Mucosa of descending colon (tissue), 3 donors: Measurements from ENCODE around the gene KRTAP2-2. TPM values are rescaled to one million over a fixed set of nuclear protein-coding genes. Genes with fewer than 3 reads are reported as not detected.
"Not testable (repeated sequence)": the region's sequence is repeated elsewhere in the genome, so short reads cannot be mapped to it uniquely, and the experiment has no call there.

Source experiments
- ATAC-seq: fragments of 200-7000 bp; cut with Tn5 transposase; one replicate; pipeline ENCODE4 v1.9.1; 2020; ENCODE audit warnings: mild to moderate bottlenecking, moderate library complexity
- DNase-seq, 3 donors: peaks; one replicate each; pipeline ENCODE4 v3.0.0-alpha.2; 2020
- H3K36me3 ChIP-seq: fragments of 200-600 bp; one replicate; pipeline ENCODE4 v1.8.0; 2021; ENCODE audit warnings: low read depth, mild to moderate bottlenecking
- H3K4me1 ChIP-seq: fragments of 200-600 bp; one replicate; pipeline ENCODE4 v1.8.0; 2021; ENCODE audit warnings: low read depth, mild to moderate bottlenecking
- H3K4me3 ChIP-seq: fragments of 200-600 bp; one replicate; pipeline ENCODE4 v1.8.0; 2021; ENCODE audit warnings: mild to moderate bottlenecking
- H3K9me3 ChIP-seq: fragments of 200-600 bp; one replicate; pipeline ENCODE4 v1.8.0; 2021; ENCODE audit warnings: mild to moderate bottlenecking
- intact Hi-C, 2 donors: fragments of 100-400 bp; cut with DNase I in 1 of 2; cut with micrococcal nuclease in 1 of 2; formaldehyde crosslinking; loops; one replicate each; pipeline versions ENCODE4 v1.11.0 to v1.11.1; 2022; cut with DNase I, micrococcal nuclease
- total RNA-seq, 3 donors: library from RNA; stranded (reverse); fragmentation: NEBNext Ultra II Directional in 2 of 3; extraction: Animal tissue kit (Norgen Biotek cat#: 25700) in 2 of 3; gene quantifications; one replicate each; pipeline versions ENCODE4 v1.2.1 to v1.2.4, GENCODE V29; 2021 to 2023
- TF ChIP-seq, protein P1 (sequence below): fragments of 200-600 bp; IDR thresholded peaks from one replicate; pipeline ENCODE4 v1.8.0; 2022; ENCODE audit warnings: antibody characterized with exemption, mild to moderate bottlenecking
- donor health status: DM: no; HTN: no; CAD: no; lungs with moderate emphysema.
- donor health status: DM: no; HTN: no; CAD: no.
- donor health status: DM: no; HTN: yes; CAD: no.

KRTAP2-2 gene
- total RNA-seq, 3 donors from 2014 or later: not detected

- intact Hi-C loops: no loop called here
- DNase-seq (no peak), ATAC-seq (no peak)
- H3K4me1 ChIP-seq: no peaks in the 10 kb centered on the region
- no peaks in the 10 kb centered on the region for H3K9me3 ChIP-seq
- TF ChIP-seq, protein P1, sequence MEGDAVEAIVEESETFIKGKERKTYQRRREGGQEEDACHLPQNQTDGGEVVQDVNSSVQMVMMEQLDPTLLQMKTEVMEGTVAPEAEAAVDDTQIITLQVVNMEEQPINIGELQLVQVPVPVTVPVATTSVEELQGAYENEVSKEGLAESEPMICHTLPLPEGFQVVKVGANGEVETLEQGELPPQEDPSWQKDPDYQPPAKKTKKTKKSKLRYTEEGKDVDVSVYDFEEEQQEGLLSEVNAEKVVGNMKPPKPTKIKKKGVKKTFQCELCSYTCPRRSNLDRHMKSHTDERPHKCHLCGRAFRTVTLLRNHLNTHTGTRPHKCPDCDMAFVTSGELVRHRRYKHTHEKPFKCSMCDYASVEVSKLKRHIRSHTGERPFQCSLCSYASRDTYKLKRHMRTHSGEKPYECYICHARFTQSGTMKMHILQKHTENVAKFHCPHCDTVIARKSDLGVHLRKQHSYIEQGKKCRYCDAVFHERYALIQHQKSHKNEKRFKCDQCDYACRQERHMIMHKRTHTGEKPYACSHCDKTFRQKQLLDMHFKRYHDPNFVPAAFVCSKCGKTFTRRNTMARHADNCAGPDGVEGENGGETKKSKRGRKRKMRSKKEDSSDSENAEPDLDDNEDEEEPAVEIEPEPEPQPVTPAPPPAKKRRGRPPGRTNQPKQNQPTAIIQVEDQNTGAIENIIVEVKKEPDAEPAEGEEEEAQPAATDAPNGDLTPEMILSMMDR: no peak
- H3K4me3 ChIP-seq: no peak overlapping the region
- no peaks in the 10 kb centered on the region for H3K36me3 ChIP-seq
Measured at GRCh38 chr17:41064301-41064700, 9.3 kb upstream of the KRTAP2-2 start.

DNA sequence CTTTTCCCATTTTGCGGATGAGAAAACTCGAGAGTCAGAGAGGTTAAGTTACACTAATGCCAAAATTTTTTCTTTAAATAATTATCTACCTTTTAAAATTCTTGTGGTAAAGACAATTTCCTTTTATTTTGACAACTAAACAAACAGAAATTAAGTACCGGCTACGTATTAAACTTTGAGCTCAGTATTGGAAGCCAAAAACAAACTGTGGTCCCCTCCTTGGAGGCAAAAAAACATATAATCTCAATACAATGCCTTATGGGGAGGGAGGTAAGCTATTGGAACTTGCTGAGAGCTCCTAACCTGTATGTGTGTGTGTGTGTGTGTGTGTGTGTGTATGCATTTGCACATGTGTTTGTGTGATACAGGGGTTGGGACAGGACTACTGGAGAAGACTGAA, 8.4 kb upstream of the KRTAP2-2 start:
- DNase-seq (no peak), ATAC-seq (no peak)
- H3K36me3 ChIP-seq: no peaks in the 10 kb centered on the region
- H3K4me3 ChIP-seq: no peak overlapping the region
- no peaks in the 10 kb centered on the region for H3K9me3 ChIP-seq
- TF ChIP-seq, protein P1: no peak
- no peaks in the 10 kb centered on the region for H3K4me1 ChIP-seq
- intact Hi-C loops: no loop called here

DNA sequence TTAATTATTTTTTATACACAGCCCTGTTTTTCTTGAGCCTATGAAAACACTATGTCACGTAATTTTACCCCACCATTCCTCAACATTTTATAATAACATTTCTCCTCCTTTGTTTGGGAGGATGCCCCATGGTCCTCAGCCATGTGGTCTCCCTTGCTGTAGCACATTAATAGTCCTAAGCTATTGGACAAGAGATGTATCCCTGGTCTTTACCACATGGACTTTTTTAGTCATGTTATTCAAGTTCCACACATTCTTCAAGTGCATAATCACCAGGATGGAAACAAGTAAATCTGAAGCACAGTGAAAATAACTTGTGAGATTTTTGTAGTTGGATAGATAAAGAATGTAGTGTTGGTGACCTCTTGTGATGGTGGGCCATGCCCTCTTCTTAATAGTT, 6.9 kb upstream of the KRTAP2-2 start:
- no peak for ATAC-seq

GRCh38 chr17:41060052-41060604, 5.1 kb upstream of the KRTAP2-2 start, which contains the start of gene KRTAP2-3:
TSS of gene KRTAP2-3 (minus strand) at chr17:41060114. CDS start at chr17:41060050, 64 bp downstream.
- Histone ChIP-seq H3K4me3 (no peak within 1 kb of the TSS), H3K9me3 (no peaks in the 10 kb centered on the region), H3K36me3 (no peaks in the 10 kb centered on the region), H3K4me1 (no peaks in the 10 kb centered on the region)
- intact Hi-C loops: no loop called here
- ATAC-seq: no peak
- no peak for DNase-seq
- TF ChIP-seq, protein P1: no peak

More for the DNA sequence above, 6.9 kb upstream of the KRTAP2-2 start:
- H3K4me1 ChIP-seq: no peaks in the 10 kb centered on the region
- TF ChIP-seq, protein P1: no peak
- H3K9me3 ChIP-seq: no peaks in the 10 kb centered on the region
- no peak overlapping the region for H3K4me3 ChIP-seq
- intact Hi-C loops: no loop called here
- DNase-seq: no peak
- H3K36me3 ChIP-seq: no peaks in the 10 kb centered on the region

GRCh38 chr17:41059276-41060051, 4.4 kb upstream of the KRTAP2-2 start:
- intact Hi-C loops, H3K9me3 ChIP-seq, H3K36me3 ChIP-seq, H3K4me3 ChIP-seq, DNase-seq, ATAC-seq, H3K4me1 ChIP-seq: not testable (repeated sequence)

DNA sequence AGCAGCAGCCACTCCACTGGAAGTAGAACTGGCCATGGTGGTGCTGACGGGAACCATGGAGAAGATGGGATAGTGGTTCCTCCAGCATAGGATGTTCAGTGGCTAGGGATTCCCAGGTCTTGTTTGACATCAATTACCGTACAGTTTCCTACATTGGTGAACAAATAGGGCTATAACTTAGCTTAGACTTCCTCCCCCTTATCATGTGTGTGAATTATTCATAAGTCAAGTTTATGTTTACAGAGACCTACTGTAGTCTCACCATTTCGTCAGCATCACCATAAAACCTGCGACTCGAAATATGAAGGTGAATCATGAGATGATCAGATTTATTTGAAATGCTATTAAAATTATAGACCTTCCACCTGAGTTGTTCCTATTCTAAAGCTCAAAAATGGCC, 3.7 kb upstream of the KRTAP2-2 start:
- ATAC-seq (no peak), DNase-seq (no peak)

More for the DNA sequence above, 3.7 kb upstream of the KRTAP2-2 start:
- Histone ChIP-seq H3K9me3 (no peaks in the 10 kb centered on the region), H3K36me3 (no peaks in the 10 kb centered on the region), H3K4me3 (no peak overlapping the region), H3K4me1 (no peaks in the 10 kb centered on the region)
- TF ChIP-seq, protein P1: no peak
- intact Hi-C loops: no loop called here
